GM19239 (cell line): ENCODE measurements around the gene SPACA9.

Source experiments
- DNase-seq: peaks from one replicate; pipeline ENCODE4 v3.0.0; 2011; ENCODE audit warnings: low spot score; ENCODE audit not compliant: insufficient read length
- FAIRE-seq: peaks from 2 replicates; lab custom pipeline; 2011; peaks lifted over from hg19 to GRCh38; lab: Jason Lieb, UNC

The SPACA9 gene

GRCh38 chr9:132887181-132888120 is 8.8 kb downstream of the SPACA9 start:
- FAIRE-seq (no peak), DNase-seq (no peak)

DNA sequence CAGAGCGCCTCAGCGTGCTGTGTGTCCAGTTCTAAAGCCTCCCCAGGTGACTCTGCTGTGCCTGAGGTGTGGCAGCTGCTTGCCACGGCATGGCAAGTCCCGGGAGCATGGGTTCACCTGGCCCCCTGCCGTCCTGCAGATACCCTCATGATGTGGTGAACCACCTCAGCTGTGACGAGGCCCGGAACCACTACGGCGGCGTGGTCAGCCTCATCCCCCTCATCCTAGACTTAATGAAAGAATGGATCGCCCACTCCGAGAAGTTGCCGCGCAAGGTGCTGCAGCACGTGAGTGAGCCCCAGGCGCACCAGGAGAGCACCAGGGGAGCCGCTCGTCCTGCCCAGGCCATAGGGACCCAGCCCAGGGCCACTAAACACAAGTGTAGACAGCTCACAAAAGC is 9.5 kb downstream of the SPACA9 start:
- no peak for DNase-seq

GRCh38 chr9:132892400-132892799 is 13.7 kb downstream of the SPACA9 start:
- FAIRE-seq: no peak
- DNase-seq: no peak

More for the DNA sequence above, 9.5 kb downstream of the SPACA9 start:
- no peak for FAIRE-seq

GRCh38 chr9:132894346-132894745 is 15.6 kb downstream of the SPACA9 start:
- FAIRE-seq: no peak
- DNase-seq: no peak

GRCh38 chr9:132894862-132895835 is 16.5 kb downstream of the SPACA9 start:
- DNase-seq (no peak), FAIRE-seq (no peak)

DNA sequence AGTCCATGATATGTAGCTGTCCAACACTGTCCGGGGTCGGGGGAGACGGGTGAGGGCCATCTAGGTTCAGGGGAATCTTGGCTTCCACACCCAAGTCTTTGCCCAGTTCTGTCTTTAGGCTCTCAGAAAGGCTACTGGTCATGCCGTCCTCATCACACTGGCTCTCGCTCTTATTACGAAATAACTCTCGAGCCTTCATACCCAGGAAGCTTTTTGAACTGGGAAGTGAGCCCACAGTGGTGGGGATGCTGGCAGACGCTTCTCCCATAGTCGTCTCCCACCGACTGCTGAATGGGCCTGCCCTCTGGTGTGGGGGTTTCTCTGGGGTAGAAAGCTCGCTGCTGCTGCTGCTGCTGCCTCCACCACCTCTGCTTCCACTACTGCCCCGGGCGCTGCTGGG is 17.6 kb downstream of the SPACA9 start:
- FAIRE-seq (no peak), DNase-seq (no peak)

- FAIRE-seq (no peak), DNase-seq (no peak)
Observed at GRCh38 chr9:132896906-132897305, 18.2 kb downstream of the SPACA9 start.

- DNase-seq (no peak), FAIRE-seq (no peak)
Observed at GRCh38 chr9:132898051-132898450, 19.4 kb downstream of the SPACA9 start.

DNA sequence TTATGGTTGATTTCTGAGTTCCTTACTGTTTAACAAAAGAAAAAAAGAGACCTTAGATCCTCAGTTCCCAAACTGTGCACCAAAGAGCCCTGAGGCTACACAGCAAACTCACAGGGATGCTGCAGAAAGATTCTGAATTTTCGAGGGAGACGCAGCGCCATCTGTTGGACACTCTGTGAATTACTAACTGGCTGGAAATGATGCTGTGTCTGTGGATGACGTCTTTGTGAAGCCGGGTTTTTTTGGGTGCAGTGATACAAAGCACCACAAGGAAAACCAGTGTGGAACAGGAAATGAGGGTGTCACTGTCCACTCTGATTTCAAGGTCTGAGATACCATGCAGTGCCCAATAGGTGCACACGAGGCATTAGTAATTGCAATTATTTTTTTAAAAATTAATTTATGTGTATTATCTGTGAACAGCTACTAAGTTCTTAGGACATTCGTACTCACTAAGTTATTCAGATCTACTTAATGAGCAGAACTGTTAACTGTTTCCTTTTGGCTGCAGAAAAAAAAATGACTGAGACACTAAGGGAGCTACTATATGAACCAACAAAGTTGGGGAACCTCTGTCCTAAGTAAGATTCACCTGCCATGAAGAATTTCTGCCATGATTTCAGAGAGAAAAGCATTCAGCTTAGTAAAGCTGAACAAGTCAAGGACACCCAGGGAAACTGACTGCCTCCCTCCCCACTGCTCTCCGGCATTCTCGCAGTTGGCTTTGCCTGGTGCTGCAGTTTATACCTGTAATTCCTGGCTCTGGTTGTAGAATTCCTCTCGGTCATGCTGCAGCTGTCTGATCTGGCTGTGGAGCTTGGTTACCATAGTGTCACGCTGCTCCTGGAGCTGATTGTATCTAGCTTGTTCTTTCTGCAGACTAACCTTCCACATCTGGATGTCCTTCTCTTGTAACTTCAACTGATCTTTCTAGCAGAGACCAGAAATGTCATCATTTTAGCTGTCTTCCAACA is 23.4 kb downstream of the SPACA9 start:
- FAIRE-seq (peak; percentile 84), DNase-seq (peak; percentile 71)

- FAIRE-seq (no peak), DNase-seq (no peak)
Observed at GRCh38 chr9:132903574-132904492, 25.1 kb downstream of the SPACA9 start.

DNA sequence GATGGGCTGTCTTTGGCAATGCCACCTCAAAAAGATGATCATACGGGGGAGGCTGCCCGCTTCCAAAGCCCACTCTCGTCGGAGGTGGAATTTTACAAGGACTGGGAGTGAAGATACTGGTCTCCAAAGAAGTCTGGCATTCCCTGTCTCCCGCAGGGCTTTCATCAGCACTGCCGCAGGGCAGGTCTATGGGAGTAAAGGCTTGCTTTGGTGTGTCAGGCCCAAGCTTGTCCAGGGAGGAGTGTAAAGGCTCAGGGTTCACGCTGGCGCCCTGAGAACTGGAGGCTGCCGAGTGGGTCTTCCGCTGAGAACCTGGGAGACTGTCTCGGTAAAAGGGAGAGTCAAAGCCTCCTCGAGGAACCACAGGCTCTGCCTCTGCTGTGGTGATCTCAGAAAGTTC is 27.0 kb downstream of the SPACA9 start:
- DNase-seq: no peak
- no peak for FAIRE-seq

DNA sequence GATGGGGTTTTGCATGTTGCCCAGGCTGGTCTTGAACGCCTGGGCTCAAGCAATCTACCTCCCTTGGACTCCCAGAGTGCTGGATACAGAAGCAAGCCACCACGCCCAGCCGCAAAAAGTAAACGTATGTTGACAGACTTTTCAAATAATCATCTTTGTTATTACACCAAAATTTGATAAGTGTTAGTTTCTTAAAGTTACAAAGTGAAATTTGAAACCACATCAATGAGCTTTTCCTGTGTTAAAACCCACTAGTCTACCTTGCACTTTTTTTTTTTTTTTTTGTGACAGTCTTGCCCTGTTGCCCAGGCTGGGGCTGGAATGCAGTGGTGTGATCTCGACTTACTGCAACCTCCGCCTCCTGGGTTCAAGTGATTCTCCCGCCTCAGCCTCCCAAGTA is 29.9 kb downstream of the SPACA9 start:
- FAIRE-seq: no peak
- no peak for DNase-seq

- FAIRE-seq: no peak
- DNase-seq: no peak
Observed at GRCh38 chr9:132909311-132909710, 30.6 kb downstream of the SPACA9 start.

GRCh38 chr9:132910376-132910775 is 31.7 kb downstream of the SPACA9 start:
- DNase-seq: no peak
- no peak for FAIRE-seq

- DNase-seq (no peak), FAIRE-seq (no peak)
Observed at GRCh38 chr9:132912131-132912530, 33.4 kb downstream of the SPACA9 start.

DNA sequence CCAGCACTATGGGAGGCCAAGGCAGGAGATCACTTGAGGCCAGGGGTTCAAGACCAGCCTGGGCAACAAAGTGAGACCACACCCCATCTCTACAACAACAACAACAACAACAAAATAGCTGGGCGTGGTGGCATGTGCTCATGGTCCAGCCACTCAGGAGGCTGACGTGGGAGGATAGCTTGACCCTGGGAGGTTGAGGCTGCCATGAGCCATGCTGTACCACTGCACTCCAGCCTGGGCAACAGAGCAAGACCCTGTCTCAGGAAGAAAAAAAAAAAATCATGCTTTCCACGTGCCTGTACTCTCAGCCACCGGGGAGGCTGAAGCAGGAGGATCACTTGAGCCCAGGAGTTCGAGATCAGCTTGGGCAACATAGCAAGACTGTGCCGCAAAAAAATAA is 36.2 kb downstream of the SPACA9 start:
- DNase-seq: no peak
- no peak for FAIRE-seq

GRCh38 chr9:132919614-132920268 is 41.0 kb downstream of the SPACA9 start:
- FAIRE-seq (no peak), DNase-seq (no peak)

- FAIRE-seq (no peak), DNase-seq (no peak)
Observed at GRCh38 chr9:132923346-132923902, 44.7 kb downstream of the SPACA9 start.
